Activated T-helper 1 cell treated with anti-CD3 and anti-CD28 coated beads, Interleukin-12 subunit alpha, Interleukin-12 subunit beta, Interleukin-2, Interleukin-4 antibody, amounts not matched to agents 30 ng/mL and 10 ng/mL and 1 ng/mL, durations not matched to agents 14 hours and 24 hours and 36 hours (primary cell): ENCODE data around the gene CARS2. TPM values are rescaled to one million over a fixed set of nuclear protein-coding genes. Genes with fewer than 3 reads are reported as not detected.

ENCODE experiments used
- DNase-seq: peaks from one replicate; pipeline ENCODE4 v3.0.0; 2021; ENCODE audit warnings: low spot score
- H3K27ac Mint-ChIP-seq: one replicate; pipeline ENCODE4 v1.8.0; 2021; ENCODE audit warnings: mild to moderate bottlenecking, mixed read lengths
- H3K27me3 Mint-ChIP-seq: one replicate; pipeline ENCODE4 v1.8.0; 2022; ENCODE audit warnings: mild to moderate bottlenecking, moderate library complexity, mixed read lengths; ENCODE audit not compliant: insufficient read depth
- H3K36me3 Mint-ChIP-seq: one replicate; pipeline ENCODE4 v1.8.0; 2021; ENCODE audit warnings: low read depth, mixed read lengths
- H3K4me1 Mint-ChIP-seq: one replicate; pipeline ENCODE4 v1.8.0; 2021; ENCODE audit warnings: low read depth, mixed read lengths
- H3K4me3 Mint-ChIP-seq: one replicate; pipeline ENCODE4 v1.8.0; 2021; ENCODE audit warnings: mild to moderate bottlenecking, moderate library complexity, mixed read lengths
- H3K9me3 Mint-ChIP-seq: one replicate; pipeline ENCODE4 v1.8.0; 2021; ENCODE audit warnings: mixed read lengths
- intact Hi-C: fragments of 100-400 bp; cut with micrococcal nuclease; formaldehyde crosslinking; loops from one replicate; pipeline ENCODE4 v1.15.1; 2024
- total RNA-seq: library from RNA; stranded (reverse); gene quantifications from 2 replicates; pipeline ENCODE4 v1.2.3, GENCODE V29; 2022

Gene CARS2
- total RNA-seq, 1 donor from 2014 or later: 110 TPM

- Mint-ChIP-seq H3K4me1 (no peaks in the 10 kb centered on the region), H3K36me3 (no peaks in the 10 kb centered on the region), H3K4me3 (no peak overlapping the region), H3K27me3 (peaks cover 16% of the 10 kb centered on the region), H3K9me3 (no peaks in the 10 kb centered on the region), H3K27ac (no peak overlapping the region)
- intact Hi-C loops: no loop called here
- DNase-seq: no peak
Measured at GRCh38 chr13:110600980-110601379, 104.9 kb downstream of the CARS2 start.

- H3K36me3 Mint-ChIP-seq: no peaks in the 10 kb centered on the region
- H3K27me3 Mint-ChIP-seq: peaks cover 16% of the 10 kb centered on the region
- intact Hi-C loops: no loop called here
- H3K9me3 Mint-ChIP-seq: no peaks in the 10 kb centered on the region
- DNase-seq: no peak
- no peak overlapping the region for H3K4me3 Mint-ChIP-seq
- no peak overlapping the region for H3K27ac Mint-ChIP-seq
- no peaks in the 10 kb centered on the region for H3K4me1 Mint-ChIP-seq
Measured at GRCh38 chr13:110600261-110600819, 105.6 kb downstream of the CARS2 start.

DNA sequence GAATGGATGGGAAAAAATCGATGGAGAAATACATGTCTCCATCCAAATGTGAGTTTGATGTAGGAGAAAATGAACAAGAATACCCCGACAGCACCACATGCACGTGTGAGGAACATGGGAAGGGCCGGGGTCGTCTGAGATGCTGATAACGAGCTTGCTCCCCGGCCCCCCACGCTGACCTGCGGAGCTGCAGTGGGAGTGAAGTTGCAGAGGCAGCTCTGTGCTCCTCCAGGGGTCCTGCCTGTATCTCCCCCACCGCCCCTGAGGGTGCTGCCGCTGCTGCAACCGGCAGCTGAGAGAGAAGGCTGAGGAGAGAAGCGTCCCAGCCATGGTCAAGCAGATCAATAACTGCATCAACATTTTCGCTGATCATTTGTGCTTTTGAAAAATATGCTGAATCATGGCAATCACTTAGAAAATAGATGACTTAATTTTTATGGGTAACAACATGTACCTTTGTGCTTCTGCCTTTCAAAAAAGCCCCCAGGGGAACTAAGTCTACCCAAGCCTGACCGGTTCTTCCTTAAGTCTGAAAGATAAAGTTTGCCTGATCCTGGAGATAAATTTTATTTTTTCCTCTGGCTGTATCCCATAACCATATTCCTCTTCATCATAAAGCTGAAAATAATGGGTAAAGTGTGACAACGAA, 108.8 kb downstream of the CARS2 start:
- Mint-ChIP-seq H3K4me1 (no peaks in the 10 kb centered on the region), H3K27me3 (peaks cover 5% of the 10 kb centered on the region), H3K4me3 (no peak overlapping the region), H3K27ac (no peak overlapping the region), H3K36me3 (no peaks in the 10 kb centered on the region), H3K9me3 (no peaks in the 10 kb centered on the region)
- intact Hi-C loops: no loop called here
- DNase-seq: no peak

- Mint-ChIP-seq H3K27ac (no peak overlapping the region), H3K4me3 (no peak overlapping the region), H3K27me3 (peaks cover 12% of the 10 kb centered on the region), H3K9me3 (no peaks in the 10 kb centered on the region), H3K36me3 (no peaks in the 10 kb centered on the region), H3K4me1 (no peaks in the 10 kb centered on the region)
- intact Hi-C loops: loop anchor here (1.0 kb wide), 2 partner anchors 226 to 371 kb away; no protein-coding TSS in a partner anchor
- no peak for DNase-seq
Measured at GRCh38 chr13:110593430-110594130, 112.3 kb downstream of the CARS2 start.

DNA sequence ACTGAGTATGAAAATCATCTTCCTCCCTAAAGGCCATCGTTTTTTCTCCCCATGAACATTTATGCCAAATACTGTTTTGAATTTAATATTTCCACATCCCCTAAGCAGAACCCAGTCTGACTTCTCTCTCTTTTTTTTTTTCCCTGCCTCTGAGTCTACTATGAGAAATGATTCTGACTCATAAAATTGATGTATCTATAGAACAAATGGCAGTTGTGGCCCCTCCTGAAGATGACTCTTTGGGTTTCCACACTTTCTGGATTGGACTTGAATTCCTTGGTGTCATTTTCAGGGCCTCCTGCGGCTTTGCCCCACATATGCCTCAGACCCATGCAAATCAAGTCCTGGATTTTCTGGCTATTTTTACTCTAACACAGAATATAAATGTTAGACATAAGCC, 113.3 kb downstream of the CARS2 start:
- Mint-ChIP-seq H3K27me3 (peaks cover 15% of the 10 kb centered on the region), H3K9me3 (no peaks in the 10 kb centered on the region), H3K36me3 (no peaks in the 10 kb centered on the region), H3K27ac (no peak overlapping the region), H3K4me3 (no peak overlapping the region), H3K4me1 (no peaks in the 10 kb centered on the region)
- DNase-seq: no peak
- intact Hi-C loops: loop anchor here (1.0 kb wide), 2 partner anchors 227 to 370 kb away; no protein-coding TSS in a partner anchor

Other genes with a start within 250 kb of the CARS2 start
- gene RAB20, start 144.4 kb downstream of the CARS2 start, total RNA-seq: 1.1 and 1.5 TPM in 2 replicates
- gene NAXD, start 90.6 kb downstream of the CARS2 start, total RNA-seq: 22.0 and 22.2 TPM in 2 replicates
- gene ING1, start 7.6 kb upstream of the CARS2 start, total RNA-seq: 15.9 and 16.4 TPM in 2 replicates
- 163 and 176 TPM in 2 replicates for gene ANKRD10, start 209.0 kb upstream of the CARS2 start, total RNA-seq